OCI-M2 (cell line): ENCODE results near the gene ABCA13.

Experiments used
- DNase-seq: peaks from one replicate; lab custom pipeline; 2025; ENCODE audit not compliant: unreplicated experiment; lab: John Stamatoyannopoulos, UW

Gene ABCA13

GRCh38 chr7:48627164-48627563 lies 455.9 kb downstream of the ABCA13 start:
- DNase-seq, result no peak

- no peak for DNase-seq
Measured at GRCh38 chr7:48628793-48629349, 457.6 kb downstream of the ABCA13 start.

GRCh38 chr7:48634116-48634632 lies 462.9 kb downstream of the ABCA13 start:
- no peak for DNase-seq

DNA sequence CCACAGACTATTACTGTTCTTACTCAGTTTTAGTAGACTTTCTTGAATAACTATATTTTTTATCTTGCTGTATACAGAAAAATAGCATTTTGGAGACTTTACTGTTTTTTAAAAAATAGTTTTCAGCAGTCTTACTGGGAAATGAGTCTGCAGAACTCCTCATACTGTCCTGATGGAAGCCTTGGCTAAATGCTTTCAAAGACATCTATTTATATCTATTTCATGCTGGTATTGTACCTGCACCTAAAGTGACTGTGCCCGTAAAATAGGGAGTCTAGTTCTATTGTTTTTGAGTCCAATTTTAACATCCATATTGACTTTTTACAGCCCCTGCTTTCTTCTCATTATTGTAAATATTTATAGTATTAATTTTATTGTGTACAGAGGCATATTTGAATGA lies 464.5 kb downstream of the ABCA13 start:
- no peak for DNase-seq

DNA sequence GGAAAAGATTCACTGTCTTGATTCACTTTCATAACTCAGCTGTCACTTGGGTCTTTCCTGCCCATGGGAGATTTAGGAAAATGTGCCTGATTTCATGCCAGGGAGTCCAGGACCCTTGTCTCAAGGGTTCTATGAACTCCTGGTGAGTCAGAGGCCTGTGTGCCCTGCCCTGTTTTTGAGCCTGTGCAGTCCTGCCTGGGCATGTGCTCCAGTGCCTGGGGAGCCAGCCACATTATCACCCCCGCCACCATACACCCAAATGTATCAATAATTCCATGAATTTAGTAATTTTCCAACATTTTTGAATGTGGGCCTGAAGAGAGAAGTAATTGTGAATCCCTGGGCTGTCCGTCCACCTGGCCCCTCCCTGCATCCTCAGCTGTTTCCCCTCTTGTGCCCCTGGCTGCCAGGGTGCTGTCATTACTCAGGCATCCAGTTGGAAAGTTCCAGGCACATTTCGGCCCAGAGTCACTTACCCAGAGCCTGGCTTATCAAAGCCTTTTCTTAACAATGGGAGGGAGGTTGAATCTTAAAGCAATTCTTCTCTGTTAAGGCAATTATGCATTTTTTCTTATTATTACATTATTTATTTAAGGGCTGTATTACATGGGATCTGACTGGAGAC lies 465.2 kb downstream of the ABCA13 start:
- DNase-seq, result no peak

DNA sequence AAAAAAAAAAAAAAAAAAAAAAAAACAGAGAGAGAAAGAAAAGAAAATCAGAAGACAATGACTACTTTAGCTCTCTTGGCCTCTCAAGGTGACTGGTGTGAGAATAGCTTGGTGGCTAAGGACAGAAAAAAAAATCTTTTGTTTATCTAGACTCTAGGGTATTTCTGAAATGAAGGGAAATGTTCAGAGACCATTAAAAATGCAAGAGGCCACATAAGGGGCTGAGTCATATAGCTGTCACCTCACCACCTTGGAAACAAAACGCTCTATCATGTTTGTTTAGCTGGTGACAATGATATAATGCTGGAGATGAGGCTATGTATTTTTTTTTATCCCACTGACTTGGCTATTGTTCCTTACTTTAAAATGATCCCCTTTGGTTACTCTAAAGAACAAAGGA lies 466.1 kb downstream of the ABCA13 start:
- no peak for DNase-seq

- DNase-seq, result no peak
Measured at GRCh38 chr7:48638041-48638440, 466.8 kb downstream of the ABCA13 start.

DNA sequence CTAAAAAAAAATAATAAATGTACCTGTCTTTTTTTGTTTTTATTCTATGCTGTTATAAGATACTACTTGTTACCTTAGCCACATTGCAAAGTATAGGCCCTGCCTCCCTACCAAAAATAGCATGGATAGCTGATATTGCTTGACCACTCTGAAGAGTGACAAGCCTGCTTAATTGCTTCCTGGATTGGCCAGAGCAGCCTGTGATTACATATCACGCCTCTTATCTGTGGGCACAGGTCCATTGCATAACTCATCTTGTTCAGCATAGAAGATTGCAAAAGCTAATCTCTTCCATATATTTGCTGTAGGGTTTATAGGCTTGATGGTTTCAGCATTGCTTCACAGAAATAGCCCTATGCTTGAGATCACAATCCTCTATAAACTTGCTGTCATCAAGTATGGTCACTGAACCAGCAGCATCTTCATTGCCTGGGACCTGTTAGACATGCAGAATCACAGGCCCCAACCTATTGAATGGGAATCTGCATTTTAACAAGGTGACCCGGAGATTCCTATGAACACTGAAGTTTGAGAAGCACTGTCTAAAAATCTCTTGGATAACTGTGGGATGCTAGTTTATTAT lies 472.3 kb downstream of the ABCA13 start:
- DNase-seq, result no peak

DNA sequence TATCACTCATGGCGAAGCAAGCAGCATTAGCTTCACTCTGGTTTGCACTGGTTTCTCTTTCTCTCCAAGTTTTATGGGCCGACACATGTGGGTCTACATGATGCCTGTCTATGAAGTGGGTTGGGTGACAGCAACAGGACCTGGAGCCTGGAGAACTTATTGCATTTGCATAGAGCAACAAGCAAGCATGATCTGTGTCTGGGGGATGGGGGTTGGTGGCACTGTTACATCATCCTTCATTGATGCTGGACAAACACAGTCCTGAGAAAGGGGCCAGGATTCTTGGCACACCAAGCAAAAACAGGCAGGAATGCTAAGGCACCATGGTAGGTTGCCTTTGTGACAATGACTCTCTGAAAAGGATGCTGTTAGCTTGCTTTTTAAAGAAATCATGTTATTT lies 486.9 kb downstream of the ABCA13 start:
- DNase-seq, result no peak

- DNase-seq, result no peak
Measured at GRCh38 chr7:48660306-48660870, 489.1 kb downstream of the ABCA13 start.

GRCh38 chr7:48664241-48664640 lies 493.0 kb downstream of the ABCA13 start:
- no peak for DNase-seq

DNA sequence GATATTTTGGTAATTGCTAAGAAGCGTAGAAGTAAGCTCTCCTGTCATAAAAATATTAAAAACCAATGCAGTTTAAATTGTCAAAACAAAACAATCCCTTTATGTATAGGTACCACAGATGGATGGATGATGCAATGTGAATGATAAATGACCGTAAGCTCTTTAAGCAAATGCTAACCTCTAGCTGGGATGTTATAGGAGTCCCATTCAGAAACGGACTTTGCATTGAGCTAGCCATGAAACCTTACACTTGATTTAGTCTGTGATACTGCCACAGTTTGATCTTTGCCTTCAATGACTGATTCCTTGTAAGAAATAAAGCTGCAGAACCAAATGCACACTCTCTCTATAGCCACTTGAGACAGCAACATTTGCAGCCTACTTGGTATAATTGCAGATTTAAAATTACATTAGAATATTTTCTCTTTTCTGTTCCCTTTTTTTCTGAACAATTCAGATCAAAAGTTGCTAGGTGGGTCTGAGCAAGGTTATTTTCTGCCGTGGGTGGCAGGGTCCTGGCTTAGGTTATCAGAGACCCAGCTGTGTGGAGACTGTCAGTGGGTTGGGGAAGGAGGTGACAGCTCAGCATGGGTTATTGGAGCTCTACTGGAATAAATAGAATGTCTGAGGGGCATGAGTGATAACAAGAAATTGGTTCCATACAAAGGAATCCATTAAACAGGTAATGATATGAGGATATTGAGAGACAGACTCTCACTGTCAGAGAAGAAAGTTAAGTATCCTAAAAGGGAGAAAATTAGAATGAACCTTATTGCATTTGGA lies 494.3 kb downstream of the ABCA13 start:
- DNase-seq, result no peak

GRCh38 chr7:48667407-48667806 lies 496.1 kb downstream of the ABCA13 start:
- no peak for DNase-seq

DNA sequence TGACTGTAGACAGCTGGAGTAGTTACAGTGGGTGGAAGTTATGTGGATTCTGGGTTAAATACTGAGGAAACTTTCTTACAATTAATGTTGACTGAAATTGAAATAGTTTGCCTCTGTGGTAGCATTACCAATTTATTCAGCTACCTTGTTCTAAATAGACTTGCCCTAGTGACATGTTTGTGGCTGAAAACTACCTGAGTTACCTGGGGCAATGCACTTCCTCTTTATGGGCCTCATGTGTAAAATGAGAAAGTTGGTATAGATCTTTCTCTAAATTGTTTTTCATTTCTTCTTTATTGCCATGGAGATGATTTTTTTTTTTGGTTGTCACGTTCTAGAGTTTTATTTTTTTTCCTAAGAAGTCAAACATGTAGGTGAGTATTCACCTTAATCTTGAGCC lies 500.4 kb downstream of the ABCA13 start:
- DNase-seq, result no peak

- no peak for DNase-seq
Measured at GRCh38 chr7:48681006-48681405, 509.7 kb downstream of the ABCA13 start.

DNA sequence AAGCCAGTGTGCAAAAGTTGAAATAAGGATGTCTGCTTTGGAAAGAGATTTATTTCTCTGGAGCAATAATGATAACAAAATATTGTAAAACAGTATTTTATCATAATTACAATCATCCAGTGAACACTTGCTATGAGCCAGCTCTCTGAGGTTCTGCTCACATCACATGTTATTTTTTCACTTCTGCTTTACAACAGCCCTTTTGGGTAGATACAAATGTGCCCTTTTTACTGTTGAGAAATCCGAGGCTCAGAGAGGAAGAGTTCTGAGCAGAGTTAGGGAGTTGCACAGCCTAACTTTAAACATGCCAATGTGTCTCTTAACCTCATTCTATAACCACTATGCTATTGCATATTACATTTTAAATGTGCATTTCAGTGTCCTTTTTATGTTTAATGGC lies 520.5 kb downstream of the ABCA13 start:
- DNase-seq, result no peak
